Muscle layer of colon (tissue), 2 donors: ENCODE data around the gene CBX2.

ENCODE experiments used
- H3K27ac ChIP-seq: one replicate; pipeline ENCODE4 v1.7.0; 2013; ENCODE audit warnings: low read depth, mild to moderate bottlenecking, low read length, moderate library complexity
- H3K27me3 ChIP-seq, 2 donors: one replicate each; pipeline ENCODE4 v1.7.0; 2013; ENCODE audit warnings: low read length in 2 of 2, mild to moderate bottlenecking in 2 of 2; ENCODE audit not compliant: insufficient read depth in 2 of 2, control insufficient read depth in 1 of 2
- H3K36me3 ChIP-seq: one replicate; pipeline ENCODE4 v1.7.0; 2013; ENCODE audit warnings: mild to moderate bottlenecking, low read length; ENCODE audit not compliant: insufficient read depth
- H3K4me1 ChIP-seq: one replicate; pipeline ENCODE4 v1.7.0; 2013; ENCODE audit warnings: mild to moderate bottlenecking, low read length; ENCODE audit not compliant: insufficient read depth
- H3K4me3 ChIP-seq, 2 donors: one replicate each; pipeline ENCODE4 v1.7.0; 2013; ENCODE audit warnings: low read length in 2 of 2, low read depth in 1 of 2, mild to moderate bottlenecking in 1 of 2, moderate library complexity in 1 of 2
- H3K9ac ChIP-seq: one replicate; pipeline ENCODE4 v1.7.0; 2013; ENCODE audit warnings: low read length
- H3K9me3 ChIP-seq: one replicate; pipeline ENCODE4 v1.7.0; 2013; ENCODE audit warnings: mild to moderate bottlenecking, low read length
- donor health status: abdominal sarcoma.
- donor health status: Adenocarcinoma of cecum.

CBX2 gene

DNA sequence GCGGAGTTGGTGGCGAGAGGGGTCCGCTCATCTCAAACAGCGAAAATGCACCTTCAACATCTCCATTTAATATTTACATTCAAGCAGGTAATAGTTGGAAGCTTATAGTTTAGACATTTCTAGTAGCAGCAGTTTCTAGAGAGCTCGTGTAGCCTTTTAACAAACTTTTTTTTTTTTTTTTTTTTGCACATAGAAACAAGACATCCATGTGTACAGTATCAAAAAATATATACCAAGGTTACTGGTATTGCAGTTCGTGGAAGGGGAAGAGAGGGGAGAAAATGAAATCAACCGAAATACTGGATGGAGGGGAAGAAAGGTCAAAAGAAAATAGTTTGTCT lies 55.1 kb downstream of the CBX2 start:
- Histone ChIP-seq H3K4me3 (no peak overlapping the region), H3K27ac (no peak overlapping the region)

DNA sequence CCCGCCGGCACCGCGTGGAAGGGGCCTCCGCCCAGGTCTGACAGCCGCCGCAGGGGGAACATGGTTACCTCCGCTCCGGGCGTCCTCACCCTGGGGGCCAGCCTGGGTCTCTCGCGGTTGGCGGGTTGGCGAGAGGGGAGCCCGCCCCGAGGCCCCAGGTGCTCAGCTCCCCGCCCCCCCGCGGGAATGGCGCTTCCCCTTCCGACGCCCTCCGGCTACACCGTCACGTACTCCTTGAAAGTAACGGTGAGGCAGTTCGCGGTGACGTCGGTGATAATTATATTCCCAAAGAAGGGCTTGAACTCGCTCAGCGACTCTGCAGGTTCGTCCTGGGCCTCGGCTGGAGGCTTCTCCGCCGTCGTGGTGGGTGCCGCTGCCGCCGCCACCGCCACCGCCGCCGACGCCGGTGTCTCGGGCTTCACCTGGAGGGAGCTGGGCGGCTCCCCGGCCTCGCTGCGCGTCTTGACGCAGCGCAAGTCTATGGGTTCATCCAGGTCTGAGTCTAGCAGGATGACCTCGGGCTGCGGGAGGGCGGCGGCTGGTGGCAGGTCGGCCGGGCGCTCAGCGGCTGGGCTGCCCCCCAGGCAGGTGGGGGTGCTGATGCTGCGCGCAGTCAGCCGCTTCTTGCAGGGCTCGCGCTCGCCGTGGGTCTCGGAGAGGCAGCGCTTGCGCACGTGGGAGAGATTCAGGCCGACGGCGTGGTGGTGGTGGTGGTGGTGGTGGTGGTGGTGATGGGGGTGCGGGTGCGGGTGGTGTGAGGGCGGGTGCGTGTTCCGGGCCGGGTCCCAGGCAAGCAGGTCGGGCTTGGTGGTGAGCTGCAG lies 56.0 kb downstream of the CBX2 start:
- Histone ChIP-seq H3K9ac (no peak overlapping the region), H3K27me3 (no peaks in the 10 kb centered on the region), H3K27ac (no peak overlapping the region), H3K36me3 (peaks cover 8% of the 10 kb centered on the region), H3K4me3 (no peak overlapping the region), H3K9me3 (no peaks in the 10 kb centered on the region), H3K4me1 (peaks cover 35% of the 10 kb centered on the region)

More for the DNA sequence above, 55.1 kb downstream of the CBX2 start:
- H3K27me3 ChIP-seq, result no peaks in the 10 kb centered on the region
- H3K36me3 ChIP-seq, result peaks cover 8% of the 10 kb centered on the region
- peaks cover 34% of the 10 kb centered on the region for H3K4me1 ChIP-seq
- no peaks in the 10 kb centered on the region for H3K9me3 ChIP-seq
- H3K9ac ChIP-seq, result no peak overlapping the region

DNA sequence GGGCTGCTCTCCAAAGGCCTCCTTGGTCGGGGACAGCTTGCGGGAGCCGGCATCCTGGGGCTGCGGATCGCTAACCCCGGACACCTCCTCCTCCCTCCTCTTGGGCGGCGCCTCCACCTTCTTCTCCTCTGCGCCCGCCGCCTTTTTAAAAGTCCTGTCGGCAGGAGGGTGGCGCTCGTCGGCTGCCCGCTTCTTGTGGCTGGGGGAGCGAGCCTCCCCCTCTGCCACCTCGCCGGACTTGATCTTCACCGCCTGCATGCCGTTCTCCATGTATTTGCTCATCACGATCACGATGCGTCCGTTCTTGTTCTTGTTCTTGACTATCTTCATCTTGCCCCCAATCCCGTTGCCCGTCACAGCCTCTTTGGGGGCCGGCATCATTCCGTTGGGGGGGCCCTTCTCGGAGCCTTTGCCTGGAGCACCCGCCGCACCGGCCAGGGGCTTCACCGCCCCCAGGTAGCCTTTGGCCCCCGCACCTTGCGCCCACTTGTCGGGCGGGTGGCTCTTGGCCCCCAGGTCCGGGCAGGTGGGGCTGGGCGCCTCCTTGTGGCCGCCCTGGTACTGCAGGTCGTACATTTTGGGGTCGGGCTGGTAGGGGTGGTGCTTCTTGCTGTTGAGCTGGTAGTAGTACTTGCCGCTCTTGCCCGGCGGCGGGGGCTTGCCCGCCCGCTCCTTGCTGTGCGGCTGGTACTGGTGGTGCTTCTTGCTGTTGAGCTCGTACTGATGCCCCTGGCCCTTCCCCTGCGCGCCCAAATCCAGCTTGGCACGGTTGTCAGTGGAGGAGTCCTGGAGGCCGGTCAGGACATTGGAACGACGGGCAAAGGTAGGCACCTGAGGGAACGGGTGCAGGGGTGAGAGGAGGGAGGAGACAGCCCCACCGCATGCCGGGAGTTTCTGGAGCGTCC lies 56.9 kb downstream of the CBX2 start:
- Histone ChIP-seq H3K9me3 (no peaks in the 10 kb centered on the region), H3K9ac (no peak overlapping the region), H3K27ac (no peak overlapping the region), H3K27me3 (peaks cover under 1 to 3% of the 10 kb centered on the region in 2 donors), H3K4me1 (peaks cover 35% of the 10 kb centered on the region), H3K4me3 (no peak overlapping the region), H3K36me3 (peaks cover 8% of the 10 kb centered on the region)

DNA sequence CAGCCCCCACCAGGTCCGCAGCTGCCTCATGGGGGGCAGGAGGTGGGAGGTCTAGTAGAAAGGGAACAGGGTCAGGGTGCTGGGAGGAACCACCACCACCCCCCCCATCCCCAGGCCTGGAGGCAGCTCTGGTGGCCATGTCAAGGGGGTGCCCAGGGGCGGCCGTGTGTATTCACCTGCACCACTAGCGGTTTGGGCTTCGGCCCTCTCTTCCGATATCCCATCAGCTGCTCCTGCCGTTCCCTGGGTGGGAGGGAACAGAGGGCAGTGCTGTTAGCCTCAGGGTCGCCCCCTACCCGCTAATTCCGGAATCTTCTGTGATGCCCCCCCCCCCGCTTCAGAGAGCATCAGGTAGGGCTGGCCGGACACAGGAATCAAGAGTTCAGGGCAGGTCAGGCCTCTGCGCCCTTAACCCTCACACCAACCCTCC lies 57.5 kb downstream of the CBX2 start:
- Histone ChIP-seq H3K27me3 (peaks cover 7 to 9% of the 10 kb centered on the region in 2 donors), H3K4me3 (no peak overlapping the region), H3K4me1 (peaks cover 41% of the 10 kb centered on the region), H3K27ac (no peak overlapping the region), H3K9ac (no peak overlapping the region), H3K9me3 (no peaks in the 10 kb centered on the region), H3K36me3 (peaks cover 8% of the 10 kb centered on the region)

DNA sequence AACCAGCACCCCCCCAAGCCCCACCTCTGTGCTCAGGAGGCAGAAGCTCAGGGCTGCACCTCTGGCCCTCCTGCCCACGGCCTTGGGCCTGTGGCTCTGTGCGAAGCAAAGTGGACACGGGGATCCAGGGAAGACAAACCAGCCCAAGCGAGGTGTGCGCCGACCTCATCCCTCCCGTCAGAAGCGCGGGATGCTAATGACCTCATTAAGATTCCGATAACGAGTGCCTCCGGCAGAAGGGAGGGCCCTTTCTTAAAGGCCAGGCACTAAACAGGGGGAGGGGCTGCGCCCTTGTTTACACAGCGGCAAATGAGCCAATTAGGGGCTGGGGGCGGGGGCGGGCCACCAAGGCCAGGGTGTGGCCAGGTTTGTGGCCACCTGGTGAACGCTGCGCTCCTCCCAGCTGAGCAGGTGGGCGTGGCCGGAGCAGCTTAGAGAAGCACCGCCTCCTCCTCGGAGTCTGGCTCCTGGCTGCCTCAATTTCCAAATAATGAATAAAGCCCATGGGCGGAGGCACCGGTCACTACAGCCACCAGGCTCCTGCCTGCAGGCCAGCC lies 58.1 kb downstream of the CBX2 start:
- H3K4me3 ChIP-seq, result no peak overlapping the region
- peaks cover 43% of the 10 kb centered on the region for H3K4me1 ChIP-seq
- no peak overlapping the region for H3K9ac ChIP-seq
- H3K27ac ChIP-seq, result no peak overlapping the region
- H3K36me3 ChIP-seq, result peaks cover 8% of the 10 kb centered on the region
- no peaks in the 10 kb centered on the region for H3K9me3 ChIP-seq
- peaks cover 12 to 15% of the 10 kb centered on the region in 2 donors for H3K27me3 ChIP-seq

DNA sequence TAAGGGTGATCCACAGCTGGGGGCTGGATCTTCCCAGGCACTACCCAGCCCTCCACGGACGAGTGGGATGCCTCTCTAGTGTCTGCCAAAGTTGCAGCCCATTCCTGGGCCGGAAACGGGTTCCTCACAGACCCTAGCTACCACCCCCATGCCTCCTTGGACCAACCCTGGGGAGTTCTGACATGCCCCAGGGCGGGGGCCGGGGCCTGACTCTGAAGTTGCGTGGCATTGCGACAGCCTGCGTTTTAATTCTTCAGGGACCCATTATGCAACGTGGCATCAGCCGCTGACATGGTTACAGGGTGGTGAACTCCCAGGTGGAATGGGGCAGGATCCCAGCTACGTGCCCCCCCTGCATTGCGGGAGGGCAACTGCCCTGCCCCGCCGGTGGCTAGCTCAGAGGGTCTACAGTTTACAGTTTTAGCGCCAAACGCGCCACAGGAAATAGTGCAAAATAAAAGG lies 58.6 kb downstream of the CBX2 start:
- Histone ChIP-seq H3K27ac (no peak overlapping the region), H3K4me1 (peaks cover 43% of the 10 kb centered on the region)

DNA sequence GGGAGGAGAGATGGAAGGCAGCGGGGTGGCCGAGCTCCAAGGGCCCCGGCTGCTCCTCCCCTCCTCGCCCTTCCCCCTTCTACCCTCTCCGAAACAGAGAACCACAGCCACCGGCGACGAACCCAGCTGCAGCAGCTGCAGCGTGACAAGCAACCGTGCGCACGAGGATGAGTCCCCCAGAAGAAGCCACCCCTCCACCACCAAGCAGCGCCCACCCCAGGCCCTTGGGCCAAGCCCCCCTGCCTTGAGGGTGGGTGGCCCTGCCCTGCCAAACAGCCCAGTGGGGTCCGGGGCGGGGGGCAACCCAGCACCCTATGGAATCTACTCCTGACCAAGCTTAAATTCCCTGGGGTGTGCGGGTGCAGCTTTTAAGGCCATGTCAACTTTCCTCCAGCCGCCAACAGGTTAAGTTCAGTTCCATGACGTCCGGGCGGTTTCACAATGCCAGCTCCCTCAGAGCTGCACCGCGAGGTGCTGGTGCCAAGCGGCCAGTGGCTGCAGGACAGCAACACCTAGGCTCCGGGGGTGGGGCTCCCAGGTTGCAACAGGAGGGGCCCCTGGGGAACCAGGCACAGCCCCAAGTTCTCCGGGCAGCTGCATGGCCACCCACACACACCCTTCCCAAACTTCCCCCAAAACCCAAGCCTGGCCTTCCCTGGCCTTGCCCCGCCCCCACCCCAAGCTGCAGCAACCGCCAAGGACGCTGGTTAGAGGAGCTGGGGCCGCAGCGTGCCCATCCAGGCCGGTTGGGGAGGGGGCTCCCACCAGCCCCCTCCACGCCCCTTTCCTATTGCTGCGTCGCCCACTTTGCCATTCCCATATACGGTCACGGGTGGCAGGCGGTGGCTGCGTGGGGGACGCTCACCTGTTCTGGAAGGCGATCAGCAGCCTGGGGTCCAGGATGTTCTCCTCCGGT lies 59.3 kb downstream of the CBX2 start:
- Histone ChIP-seq H3K9me3 (no peaks in the 10 kb centered on the region), H3K27ac (peak overlapping the region; percentile 97), H3K27me3 (peaks cover 24 to 27% of the 10 kb centered on the region in 2 donors), H3K4me3 (peak overlapping the region; percentile 55 to 81), H3K36me3 (peaks cover 8% of the 10 kb centered on the region), H3K4me1 (peaks cover 37% of the 10 kb centered on the region), H3K9ac (peak overlapping the region; percentile 70)

More for the DNA sequence above, 58.6 kb downstream of the CBX2 start:
- peaks cover 8% of the 10 kb centered on the region for H3K36me3 ChIP-seq
- peak overlapping the region; percentile 29 to 81 for H3K4me3 ChIP-seq
- H3K27me3 ChIP-seq, result peaks cover 17 to 20% of the 10 kb centered on the region in 2 donors
- no peak overlapping the region for H3K9ac ChIP-seq
- H3K9me3 ChIP-seq, result no peaks in the 10 kb centered on the region
